NB4 (cell line): ENCODE results near the gene NTRK3.

Experiments
- DNase-seq: peaks from one replicate; pipeline ENCODE4 v3.0.0; 2010; ENCODE audit warnings: low read depth
- H3K4me3 ChIP-seq: one replicate; pipeline ENCODE4 v1.5.1; 2011; ENCODE audit warnings: mild to moderate bottlenecking, low read depth, low read length, moderate library complexity
- CTCF ChIP-seq: IDR thresholded peaks from one replicate; pipeline ENCODE4 v1.5.1; 2012; ENCODE audit warnings: low read depth, low read length
- MYC ChIP-seq: IDR thresholded peaks from 2 replicates; pipeline ENCODE4 v1.6.1; 2011; ENCODE audit warnings: low read depth, low read length
- POLR2A ChIP-seq: IDR thresholded peaks from 2 replicates; pipeline ENCODE4 v1.6.1; 2011; ENCODE audit warnings: mild to moderate bottlenecking; ENCODE audit not compliant: insufficient read length; ENCODE audit errors: extremely low read depth
- TF ChIP-seq, protein P1 (sequence below): IDR thresholded peaks from 2 replicates; pipeline ENCODE4 v1.6.1; 2011; ENCODE audit warnings: low read depth, low read length

NTRK3 gene

GRCh38 chr15:87881026-87881425 lies 375.5 kb downstream of the NTRK3 start:
- TF ChIP-seq MYC (no peak), POLR2A (no peak), CTCF (no peak)
- TF ChIP-seq, protein P1, sequence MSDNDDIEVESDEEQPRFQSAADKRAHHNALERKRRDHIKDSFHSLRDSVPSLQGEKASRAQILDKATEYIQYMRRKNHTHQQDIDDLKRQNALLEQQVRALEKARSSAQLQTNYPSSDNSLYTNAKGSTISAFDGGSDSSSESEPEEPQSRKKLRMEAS: no peak
- H3K4me3 ChIP-seq: no peak overlapping the region
- DNase-seq: no peak

DNA sequence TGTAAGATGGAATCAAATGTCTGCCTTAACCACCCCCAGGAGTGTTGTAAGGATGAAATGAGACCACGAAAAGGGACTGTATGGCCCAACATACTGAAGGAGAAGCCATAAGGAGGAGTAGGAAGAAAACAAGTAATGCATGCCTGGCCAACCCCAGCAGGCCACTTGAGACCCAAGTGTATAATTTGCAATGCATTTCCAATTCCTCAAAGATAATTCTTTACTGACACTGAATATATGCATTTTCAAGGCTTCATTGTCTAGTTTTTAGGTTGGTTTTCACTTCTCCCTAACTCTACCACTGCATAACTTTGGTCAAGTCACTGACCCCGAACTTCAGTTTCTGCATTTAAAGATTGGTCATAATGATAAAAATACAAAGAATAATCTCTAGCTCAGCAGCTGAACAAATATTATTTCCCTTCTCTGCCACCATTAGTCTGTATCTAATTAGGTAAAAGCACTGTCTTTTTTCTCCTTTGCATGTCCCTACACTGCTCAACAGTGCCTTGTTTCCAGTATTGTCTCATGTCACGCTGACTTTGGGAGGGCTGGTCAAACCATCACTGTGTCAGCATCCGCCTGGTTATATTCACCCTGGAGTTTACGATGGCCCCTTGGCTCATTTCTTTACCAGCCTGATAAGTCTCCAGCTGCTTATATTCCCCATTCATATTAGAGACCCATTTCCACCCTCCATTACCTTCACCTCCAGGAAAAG lies 378.6 kb downstream of the NTRK3 start:
- TF ChIP-seq MYC: no peak
- TF ChIP-seq, protein P1: no peak
- no peak for DNase-seq
- H3K4me3 ChIP-seq: no peak overlapping the region

GRCh38 chr15:87877114-87877810 lies 379.3 kb downstream of the NTRK3 start:
- no peak for DNase-seq
- H3K4me3 ChIP-seq: no peak overlapping the region

DNA sequence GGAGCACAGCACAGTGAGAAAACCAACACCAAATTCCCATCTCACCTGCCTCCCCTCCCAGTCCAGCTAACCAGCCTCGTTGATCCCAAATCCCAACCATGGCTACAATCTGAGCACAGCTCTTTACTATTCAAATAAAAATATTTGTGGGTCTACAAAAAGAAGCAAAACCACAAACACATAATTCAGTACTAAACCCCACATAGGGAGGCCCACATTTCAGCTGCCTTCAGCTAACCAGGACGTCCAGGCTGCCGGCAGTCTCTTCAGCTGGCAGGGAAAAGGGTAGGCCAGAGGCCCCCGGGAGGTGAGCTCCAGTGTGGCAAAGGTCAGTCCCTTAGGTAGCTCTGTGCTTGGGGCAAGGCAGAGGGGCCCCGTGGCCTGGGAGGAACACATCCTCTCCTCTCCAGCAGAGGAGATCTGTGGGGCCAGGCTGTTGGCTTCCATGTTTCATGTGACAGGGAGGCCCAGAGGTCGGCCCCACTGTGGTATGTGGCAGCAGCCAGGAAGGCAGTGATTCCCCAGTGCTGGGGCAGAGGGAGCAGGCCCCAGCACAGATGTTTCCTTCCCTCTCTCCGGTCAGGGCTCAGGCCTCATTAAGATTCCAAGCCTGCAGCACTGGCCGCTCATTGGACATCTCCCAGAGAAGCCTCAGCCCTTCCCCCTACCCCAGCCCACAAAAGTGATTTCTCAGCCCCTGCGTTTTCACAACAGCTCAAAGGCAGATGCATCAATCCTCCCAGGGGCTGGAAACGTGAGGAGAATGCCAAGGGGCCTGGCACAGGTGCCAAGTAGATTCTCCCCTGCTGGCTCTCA lies 381.4 kb downstream of the NTRK3 start:
- DNase-seq: no peak
- no peak for TF ChIP-seq CTCF
- TF ChIP-seq, protein P1: no peak
- no peak for TF ChIP-seq MYC
- TF ChIP-seq POLR2A: no peak
- no peak overlapping the region for H3K4me3 ChIP-seq

More at GRCh38 chr15:87877114-87877810, 379.3 kb downstream of the NTRK3 start:
- TF ChIP-seq, protein P1: no peak
- no peak for TF ChIP-seq MYC
- no peak for TF ChIP-seq CTCF
- TF ChIP-seq POLR2A: no peak

DNA sequence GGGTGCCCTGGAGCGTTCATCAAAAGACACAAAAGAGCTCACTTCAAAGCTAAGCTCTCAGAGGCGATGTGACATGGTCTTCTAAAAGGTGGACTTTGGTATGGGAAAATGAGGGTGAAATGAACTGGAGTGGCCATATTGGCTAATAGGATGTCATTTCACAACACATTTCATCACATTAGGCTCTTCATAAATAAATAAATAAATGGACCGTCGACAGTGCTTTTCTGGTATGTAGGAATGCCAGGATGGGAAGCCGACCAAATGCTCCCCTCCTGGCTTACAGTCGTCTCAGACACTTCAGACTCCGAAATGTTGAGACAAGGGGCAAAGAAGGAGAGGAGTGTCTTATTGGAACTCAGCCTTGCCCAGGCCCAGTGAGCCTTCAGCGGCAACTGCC lies 383.0 kb downstream of the NTRK3 start:
- DNase-seq: no peak
- TF ChIP-seq POLR2A (no peak), MYC (no peak), CTCF (no peak)
- TF ChIP-seq, protein P1: no peak
- no peak overlapping the region for H3K4me3 ChIP-seq
